ENCODE data around the gene SACM1L. TPM values are rescaled to one million over a fixed set of nuclear protein-coding genes. Genes with fewer than 3 reads are reported as not detected.
"Not testable (repeated sequence)": the region's sequence is repeated elsewhere in the genome, so short reads cannot be mapped to it uniquely, and the experiment has no call there.

SACM1L gene
- total RNA-seq, 1 experiment from 2014 or later, result 15.3 TPM

DNA sequence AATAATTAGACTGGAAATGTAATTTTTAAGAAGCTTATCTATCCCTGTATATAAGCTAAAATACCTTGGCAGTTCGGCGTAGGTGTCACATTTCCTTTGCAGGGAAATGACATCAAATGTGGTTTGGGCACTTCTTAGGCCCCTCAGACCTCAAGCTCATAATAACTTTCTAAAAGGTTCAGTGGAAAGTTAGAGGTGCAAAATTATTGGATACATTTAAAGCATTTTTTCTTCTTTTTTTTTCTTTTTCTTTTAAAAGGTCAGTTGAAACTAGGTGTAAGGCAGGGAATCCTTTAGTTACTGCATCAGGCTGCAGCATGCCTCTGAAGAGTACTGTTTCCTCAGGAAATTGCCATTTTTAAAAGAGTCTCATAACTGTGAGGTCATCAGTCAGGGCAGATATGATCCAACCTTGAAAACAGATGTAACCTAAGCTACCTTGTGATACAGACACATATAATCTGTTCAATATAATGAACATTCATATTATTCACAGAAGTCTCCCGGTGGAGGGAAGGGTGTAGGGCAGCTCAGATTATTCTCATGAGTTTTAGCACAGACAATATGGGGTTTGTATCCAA, 4.8 kb downstream of the SACM1L start:
- DNase-seq (ENCODE audit: low read depth), result no peak

DNA sequence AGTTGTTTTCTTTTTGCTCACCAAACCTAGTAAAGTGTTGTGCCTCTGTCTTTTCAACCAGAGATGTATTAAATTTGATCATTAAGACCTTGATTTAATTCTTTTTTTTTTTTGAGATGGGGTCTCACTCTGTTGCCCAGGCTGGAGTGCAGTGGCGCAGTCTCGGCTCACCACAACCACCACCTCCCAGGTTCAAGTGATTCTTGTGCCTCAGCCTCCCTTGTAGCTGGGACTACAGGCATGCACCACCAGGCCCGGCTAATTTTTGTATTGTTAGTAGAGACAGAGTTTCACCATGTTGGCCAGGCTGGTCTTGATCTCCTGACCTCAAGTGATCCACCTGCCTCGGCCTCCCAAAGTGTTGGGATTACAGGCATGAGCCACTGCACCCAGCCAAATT, 6.0 kb downstream of the SACM1L start:
- DNase-seq (ENCODE audit: low read depth), result not testable (repeated sequence)

DNA sequence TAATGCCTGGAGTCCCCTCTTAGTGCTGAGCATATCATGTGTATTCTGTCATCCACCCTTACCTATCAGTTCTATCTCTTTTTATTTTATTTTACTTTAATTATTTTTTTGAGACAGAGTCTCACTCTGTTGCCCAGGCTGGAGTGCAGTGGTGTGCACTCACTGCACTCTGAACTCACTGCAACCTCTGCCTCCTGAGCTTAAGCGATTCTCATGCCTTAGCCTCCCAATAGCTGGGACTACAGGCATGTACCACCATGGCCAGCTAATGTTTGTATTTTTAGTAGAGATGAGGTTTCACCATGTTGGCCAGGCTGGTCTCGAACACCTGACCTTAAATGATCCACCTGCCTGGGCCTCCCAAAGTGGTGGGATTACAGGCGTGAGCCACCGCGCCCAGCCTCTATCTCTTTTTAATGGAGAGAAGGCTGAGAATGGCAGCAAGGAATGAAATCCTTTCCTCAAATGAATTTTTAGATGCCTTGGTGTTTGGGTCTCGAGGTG, 11.4 kb downstream of the SACM1L start:
- no peak for DNase-seq (ENCODE audit: low read depth)

DNA sequence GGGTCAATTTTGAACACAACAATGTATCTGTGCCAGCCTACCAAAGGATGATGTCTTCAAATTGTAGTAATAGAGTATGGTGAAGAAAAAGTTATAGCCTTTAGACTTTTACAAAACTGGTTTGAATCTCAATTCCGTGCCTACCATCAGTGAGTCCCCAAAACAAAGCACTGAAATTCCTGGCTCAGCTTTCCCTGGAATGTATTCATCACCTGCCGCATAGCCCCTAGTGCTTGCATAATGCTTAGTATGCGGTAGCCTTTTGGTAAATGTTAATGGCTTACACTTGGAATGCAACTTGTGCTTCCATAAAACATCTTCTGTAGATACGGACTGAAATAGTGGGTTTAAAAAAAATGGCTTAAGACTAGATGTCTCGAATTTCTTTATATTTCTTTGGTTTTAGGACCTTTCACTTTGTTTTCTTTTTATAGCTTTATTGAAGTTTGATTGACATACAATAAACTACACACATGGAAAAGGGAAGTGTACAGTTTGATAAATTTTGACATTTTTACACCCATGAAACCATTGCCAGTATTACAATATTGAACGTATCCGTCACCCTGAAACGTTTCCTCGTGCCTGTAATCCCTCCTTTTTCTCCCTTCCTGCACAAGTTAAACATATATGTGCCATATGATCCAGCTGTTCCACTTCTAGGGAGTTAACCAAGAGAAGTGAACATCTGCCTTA, 12.1 kb downstream of the SACM1L start:
- DNase-seq (ENCODE audit: low read depth), result no peak

DNA sequence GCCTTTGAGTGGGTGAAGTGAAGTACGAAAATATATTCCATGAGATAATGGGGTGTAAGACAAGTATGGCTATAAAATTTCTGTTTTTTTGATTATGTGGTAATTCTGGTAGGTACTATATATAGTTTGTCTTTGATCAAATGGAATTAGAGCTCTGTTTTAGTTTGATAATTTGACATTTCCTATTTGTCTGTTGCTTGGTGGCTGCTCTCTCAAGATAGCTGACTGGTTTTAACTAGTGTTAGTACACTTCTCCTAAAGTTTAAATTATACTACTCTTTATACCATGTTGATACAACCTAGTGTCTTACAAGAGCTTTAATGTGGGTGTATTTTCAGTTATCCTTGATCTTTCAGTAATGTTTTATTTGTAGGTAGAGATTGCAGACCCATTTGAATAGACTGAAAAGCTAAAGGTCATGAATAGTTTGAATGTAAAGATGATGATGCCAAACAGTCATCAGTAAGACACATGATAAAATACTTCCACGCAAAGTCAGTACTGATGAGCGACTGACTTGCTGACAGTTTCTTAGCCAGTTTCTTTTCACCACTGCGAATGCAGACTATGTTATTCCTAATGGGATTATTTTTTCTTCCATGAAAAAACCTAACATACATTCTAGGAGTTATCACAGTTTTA, 15.2 kb downstream of the SACM1L start:
- no peak for DNase-seq (ENCODE audit: low read depth)

DNA sequence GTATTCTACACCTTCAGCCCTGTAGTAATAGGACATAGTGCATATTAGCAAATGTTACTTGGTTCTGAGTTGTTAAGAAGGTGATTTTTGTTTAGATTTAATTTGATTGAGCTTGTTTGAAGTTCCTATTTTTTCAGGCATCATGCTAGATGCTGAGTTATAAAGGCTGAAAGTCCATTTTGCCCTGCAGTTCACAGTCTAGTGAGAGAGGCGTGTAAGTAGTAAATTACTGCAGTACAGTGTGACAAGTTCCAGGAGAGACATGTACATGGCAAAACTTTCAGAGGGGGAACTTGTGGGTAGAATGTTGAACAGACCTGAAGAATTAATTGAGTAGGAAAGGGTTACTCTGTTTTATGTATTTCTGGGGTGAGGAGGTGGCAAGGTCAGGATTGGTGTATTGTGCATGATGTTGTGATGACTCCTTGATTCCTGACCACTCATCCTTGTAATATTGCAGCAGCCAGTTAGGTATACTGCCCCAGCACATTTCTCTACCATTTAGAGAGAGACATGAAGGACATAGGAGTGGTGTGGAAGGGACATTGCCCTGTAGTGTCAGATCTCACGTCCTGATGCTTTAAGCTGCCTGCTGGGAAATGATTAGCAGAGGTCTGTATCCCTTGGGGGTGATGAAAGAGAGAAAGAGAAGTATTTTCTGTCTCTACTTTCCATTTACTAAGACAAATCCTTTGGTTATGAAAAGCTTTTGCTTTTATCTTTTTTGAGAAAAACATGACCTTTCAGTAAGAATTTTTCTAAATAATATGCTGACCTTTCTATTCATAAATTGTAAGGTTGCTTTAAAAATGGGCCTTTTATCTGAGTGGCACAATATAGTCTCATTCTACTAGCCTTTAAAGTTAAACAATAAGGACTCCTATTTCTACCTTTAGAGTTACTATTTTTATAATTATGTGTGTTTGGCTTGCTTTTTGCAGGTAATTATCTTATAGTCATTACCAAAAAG, 16.9 kb downstream of the SACM1L start:
- DNase-seq (ENCODE audit: low read depth), result no peak

DNA sequence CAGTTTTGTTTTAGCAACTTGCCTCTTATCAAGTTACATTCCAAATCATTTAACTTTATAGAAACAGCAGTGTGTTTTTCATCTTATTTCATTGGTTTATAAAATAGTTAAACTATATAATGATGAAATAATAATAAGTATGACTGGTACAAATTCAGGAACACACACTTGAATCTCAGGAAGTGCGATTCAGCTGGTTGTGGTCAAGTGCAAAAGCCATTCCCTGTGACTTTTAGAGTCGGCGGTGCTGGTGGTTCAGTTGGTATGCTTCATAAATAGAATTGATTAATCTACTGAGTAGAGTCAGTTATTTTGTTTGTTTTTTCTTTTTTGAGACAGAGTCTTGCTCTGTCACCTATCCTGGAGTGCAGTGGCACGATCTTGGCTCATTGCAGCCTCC, 22.7 kb downstream of the SACM1L start:
- DNase-seq (ENCODE audit: low read depth), result no peak

DNA sequence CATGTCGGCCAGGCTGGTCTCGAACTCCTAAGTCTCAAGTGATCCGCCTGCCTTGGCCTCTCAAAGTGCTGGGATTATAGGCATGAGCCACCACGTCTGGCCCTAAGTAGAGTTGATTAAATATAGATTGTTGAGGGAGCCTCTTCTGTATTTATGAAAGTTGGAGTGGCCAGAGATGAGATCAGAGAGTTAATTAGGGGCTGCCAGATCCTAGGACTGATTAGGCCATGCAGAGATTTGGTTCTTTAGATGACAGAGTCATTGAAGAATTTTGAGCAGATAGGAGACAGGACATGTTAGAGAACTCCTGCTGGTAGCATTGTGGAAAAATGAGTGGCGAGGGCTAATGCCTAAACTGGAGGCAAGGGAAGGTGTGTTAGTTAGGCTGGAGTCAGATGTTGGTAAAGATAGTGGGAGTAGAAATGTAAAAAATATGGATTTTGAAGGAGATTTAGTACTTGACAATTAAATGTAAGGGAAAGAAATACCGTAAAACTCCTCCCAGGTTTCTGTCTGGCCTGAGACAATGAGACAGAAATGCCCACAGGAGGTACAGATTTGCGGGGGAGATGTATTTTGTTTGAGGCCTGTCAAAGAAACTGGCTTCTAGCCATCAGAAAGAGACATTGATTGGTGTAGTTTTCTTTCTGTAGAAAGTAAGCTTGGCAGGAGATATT, 23.4 kb downstream of the SACM1L start:
- DNase-seq (ENCODE audit: low read depth), result peak; percentile 13

DNA sequence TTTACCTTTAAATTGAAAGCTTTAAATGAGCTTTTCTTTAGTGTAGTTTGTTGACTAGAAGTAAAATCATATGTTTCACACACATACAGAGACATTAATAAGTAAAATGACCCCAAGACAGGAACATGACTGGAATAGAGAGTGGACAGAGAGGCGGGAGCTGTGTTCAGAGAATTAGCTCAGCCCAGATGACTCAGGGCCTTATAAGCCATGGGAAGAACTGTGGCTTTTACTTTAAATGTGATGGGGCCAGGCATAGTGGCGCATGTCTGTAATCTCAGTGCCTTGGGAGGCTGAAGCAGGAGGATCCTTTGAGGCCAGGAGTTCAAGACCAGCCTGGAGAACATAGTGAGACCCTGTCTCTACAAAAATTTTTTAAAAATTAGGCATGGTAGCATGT, 26.7 kb downstream of the SACM1L start:
- no peak for DNase-seq (ENCODE audit: low read depth)

DNA sequence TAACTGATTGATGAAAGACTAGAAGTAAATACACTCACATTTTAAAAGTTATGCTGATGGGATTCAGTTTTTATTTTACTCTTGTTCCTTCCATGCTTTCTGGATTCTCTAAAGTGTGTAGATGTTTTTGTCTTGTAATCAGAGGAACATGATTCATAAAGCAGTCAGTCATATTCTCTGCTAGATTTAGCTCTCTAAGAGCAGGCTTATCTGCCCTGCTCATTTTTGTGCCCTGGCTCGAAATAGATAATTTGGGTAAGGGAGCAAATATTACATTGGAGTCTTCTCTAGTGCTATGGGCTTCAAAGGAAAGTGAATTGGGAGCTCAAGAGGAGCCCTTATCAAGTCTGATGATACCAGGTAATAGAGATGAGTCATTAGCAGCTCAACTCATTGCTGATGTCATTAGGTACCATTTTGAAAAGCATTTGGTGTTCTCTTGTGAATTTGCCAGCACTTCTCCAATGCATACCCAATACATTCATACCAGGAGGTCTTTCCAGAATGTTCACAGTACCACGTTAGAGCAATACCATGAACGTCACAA, 27.7 kb downstream of the SACM1L start:
- DNase-seq (ENCODE audit: low read depth), result no peak

DNA sequence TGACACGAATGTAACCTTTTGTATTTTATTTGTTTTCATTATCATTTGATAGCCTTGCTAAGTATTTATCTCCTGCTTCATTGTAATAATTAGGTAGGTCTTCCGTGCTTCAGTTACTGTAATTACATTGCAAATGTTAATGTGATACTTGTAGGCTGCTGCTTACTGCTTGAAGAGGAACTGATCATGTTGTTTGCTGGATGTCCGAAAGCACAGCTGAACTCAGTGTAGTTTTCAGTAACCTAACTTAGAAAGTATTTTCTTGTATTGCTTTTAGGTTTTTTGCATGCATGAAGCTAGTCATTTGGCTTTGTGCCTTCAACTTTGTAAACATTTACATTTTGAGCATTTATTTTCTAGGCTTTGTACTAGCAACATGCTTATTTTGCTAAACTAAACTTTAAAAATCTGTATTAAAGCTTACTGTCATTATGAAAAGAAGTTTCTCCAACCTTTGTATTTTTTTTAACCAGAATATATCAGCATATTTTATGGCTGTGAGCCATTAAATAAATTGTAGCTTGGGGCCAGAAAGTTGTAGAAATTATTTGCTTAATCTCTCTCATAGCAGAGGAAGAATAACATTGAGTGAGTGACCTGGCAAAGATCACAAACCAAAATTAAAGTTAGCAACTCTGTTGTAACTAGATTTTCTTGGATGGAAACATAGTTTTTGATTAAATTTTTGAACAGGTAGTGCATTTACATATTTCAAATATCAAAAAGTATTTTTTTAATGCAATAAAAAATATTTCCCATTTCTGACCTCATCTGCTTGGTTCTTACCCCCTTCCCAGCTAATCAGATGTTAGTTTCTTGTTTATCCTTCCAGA, 30.7 kb downstream of the SACM1L start:
- no peak for DNase-seq (ENCODE audit: low read depth)

DNA sequence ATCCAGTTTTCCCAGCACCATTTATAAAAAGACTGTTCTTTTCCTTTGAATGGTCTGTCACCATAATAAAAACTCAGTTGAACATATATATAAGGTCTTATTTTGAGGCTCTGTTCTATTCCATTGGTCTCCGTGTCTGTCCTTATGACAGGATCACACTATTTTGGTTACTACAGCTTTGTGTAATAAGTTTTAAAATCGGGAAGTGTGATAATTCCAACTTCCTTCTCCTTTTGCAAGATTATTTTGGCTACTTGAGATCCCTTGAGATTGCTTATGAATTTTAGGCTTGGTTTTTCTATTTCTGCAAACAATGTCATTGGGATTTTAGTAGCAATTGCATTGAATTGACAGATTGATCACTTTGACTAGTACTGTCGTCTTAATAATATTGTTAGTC, 35.7 kb downstream of the SACM1L start:
- DNase-seq (ENCODE audit: low read depth), result no peak

DNA sequence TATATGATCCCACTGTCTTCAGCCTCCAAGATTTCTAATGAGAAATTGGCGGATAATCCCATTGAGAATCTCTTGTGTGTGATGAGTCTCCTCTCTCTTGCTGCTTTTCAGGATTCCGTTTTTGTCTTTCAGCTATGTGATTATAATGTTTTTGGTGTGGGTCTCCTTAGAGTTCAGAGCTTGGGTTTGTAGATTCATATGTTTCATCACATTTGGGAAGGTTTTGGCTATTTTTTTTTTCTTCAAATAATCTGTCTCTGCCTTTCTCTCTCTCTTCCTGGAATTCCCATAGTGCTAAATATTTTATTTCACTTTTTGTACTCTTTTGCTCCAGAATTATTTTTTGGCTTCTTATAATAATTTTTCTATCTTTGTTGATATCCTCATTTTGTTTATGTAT, 40.4 kb downstream of the SACM1L start:
- no peak for DNase-seq (ENCODE audit: low read depth)

DNA sequence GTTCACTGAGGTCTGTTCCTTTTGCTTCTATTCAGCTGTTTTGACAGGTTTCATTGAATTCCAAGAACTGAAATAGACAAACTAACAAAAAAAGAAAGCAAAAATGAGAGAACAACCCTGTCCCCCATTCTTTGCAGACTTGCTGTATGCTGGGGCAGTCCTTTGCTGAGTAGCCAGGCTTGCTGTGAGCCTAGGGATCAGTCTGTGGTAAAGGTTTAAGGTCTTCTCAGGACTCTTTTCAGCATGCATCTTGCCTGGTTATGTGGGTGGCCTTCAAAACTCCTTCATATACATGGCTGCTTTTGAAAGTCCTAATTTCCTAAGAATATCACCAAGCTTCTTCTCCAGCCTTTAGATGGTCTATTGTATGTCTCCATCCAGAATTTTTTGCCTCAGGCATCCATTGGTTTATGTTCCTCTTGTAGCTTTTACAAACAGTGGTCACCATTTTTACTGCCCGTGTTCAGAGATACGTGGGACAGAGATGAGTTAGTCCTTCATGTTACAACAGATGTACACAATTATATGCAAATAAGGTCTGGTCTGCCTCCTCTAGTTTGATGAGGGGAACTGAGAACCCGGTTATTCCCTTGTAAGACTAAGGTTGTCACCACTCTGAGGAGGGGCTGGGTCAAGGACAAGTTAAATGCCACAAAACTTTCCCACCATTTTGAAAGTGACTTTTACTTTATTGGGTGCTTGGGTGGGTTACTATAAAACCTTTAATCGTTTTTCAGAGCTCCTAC, 41.4 kb downstream of the SACM1L start:
- no peak for DNase-seq (ENCODE audit: low read depth)

DNA sequence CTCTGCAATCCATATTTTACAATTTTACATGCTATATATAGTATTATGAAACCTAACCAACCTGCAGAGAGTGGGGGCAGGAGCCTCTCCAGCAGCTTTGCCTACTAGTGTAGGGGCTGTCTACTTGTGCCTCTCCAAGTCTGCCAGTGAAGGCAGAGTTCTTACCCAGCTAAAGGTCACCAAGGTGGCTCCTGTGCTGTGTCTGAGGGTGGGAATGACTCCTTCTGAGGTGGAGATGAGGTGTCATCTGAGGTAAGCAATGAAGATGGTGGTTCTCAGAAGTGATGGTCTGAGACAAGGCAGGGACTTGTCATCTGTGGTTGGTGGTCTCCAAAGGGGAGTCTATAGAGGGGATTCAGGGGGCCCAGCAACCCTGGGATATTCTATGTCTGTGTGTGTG, 47.5 kb downstream of the SACM1L start:
- DNase-seq (ENCODE audit: low read depth), result no peak

DNA sequence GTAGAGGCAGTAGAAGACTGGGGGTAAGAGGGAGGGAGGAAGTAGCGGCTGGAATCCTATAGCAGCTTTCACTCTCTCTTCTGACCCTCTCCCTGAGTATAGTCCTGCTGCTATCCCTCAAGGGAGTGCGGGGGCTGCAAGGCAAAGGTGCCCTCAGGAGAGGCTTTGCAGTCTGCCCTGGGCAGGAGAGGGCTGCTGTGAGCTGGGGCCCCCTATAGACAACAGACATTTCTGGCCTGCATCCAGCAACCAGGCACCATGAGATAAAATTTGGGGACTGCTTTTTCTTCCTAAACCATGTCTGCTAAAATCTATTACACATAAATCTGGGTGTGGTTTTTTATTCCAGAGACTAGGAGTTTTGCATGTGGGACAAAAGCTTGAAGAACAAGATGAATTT, 48.0 kb downstream of the SACM1L start:
- DNase-seq (ENCODE audit: low read depth), result no peak

DNA sequence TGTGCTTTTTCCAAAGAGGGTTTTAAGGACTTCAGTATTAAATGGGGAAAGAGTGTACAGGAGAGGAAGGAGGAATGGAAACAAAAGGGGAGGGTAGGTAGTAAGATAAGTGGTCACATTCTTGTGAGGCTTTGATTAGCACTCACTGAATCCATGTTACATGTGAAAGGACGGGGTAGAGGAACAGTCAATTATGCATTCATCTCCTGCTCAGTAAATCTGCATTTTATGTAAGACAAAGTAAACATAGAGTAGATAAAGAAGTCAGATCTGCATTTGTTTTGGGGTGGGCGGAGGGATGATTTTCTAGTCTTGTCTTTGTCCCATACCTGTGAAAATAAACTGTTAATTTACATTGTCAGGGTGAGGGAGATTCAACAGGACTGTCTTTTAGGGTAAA, 50.8 kb downstream of the SACM1L start:
- no peak for DNase-seq (ENCODE audit: low read depth)

DNA sequence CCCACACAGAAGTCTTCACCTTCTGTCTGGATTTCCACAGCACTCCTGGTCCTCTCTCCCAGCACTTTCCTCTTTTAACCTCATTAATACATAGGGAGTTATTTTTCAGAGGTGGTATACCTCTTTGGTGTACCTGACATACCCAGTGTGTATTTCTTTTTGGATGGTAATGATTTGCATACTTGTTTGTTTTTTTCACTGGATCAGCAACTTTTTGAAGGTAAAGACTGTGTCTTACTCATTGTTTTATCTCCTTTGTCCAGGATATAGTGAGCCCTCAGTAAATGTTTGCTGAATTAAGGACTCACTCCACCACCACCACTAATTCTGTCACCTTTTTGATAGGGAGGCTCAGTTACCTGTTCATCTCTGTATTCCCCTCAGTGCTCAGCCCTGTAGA, 52.1 kb downstream of the SACM1L start:
- no peak for DNase-seq (ENCODE audit: low read depth)

DNA sequence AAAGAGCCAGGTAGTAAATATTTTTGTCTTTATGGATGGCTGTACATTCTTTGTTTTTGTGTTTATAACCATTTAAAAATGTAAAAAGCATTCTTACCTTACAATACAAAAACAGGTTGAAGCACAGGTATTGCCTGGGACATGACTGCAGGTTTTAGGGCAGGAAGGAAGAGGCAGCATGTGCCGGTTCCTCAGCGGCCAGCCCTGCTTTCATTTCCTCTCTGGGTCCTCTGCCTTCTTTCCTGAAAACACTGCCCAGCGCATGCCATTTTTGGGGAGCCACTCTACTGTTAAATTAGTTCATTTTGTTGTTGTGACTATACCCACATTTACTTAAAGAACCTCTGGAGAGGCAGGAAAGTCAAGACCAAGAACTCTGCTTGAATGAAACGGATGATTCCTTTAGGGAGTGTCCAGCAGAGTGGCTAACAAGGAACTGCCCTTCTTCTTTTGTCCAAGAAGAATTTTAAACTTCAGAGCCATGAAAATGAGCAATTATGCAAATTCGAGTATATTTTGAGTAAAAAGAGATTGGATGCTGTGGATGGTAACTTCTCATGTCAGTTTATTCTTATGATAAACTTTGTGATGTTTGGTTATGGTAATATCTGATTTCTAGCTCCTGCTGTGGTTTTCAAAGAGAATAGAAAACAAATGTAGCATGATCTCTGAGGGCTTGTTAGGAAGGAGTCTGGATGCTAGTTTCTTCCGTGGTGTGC, 52.7 kb downstream of the SACM1L start:
- DNase-seq (ENCODE audit: low read depth), result no peak
